COR-L47 (cell line): ENCODE data around the gene ST6GALNAC6.

ENCODE experiments used
- DNase-seq: peaks from one replicate; lab custom pipeline; 2025; lab: John Stamatoyannopoulos, UW

ST6GALNAC6 gene

GRCh38 chr9:127916720-127917581 is 17.5 kb upstream of the ST6GALNAC6 start, which contains the start of gene ST6GALNAC4:
ST6GALNAC4 (minus strand) TSS chr9:127917041; CDS start chr9:127916419, 622 bp downstream.
- peak; percentile 83 for DNase-seq

GRCh38 chr9:127915801-127916719 is 16.7 kb upstream of the ST6GALNAC6 start:
- no peak for DNase-seq

GRCh38 chr9:127915325-127915752 is 15.9 kb upstream of the ST6GALNAC6 start:
- no peak for DNase-seq

GRCh38 chr9:127913682-127914081 is 14.3 kb upstream of the ST6GALNAC6 start:
- no peak for DNase-seq

- DNase-seq = no peak
Observed at GRCh38 chr9:127912882-127913281, 13.5 kb upstream of the ST6GALNAC6 start.

- no peak for DNase-seq
Observed at GRCh38 chr9:127912296-127912695, 12.9 kb upstream of the ST6GALNAC6 start.

- DNase-seq = no peak
Observed at GRCh38 chr9:127910613-127911205, 11.3 kb upstream of the ST6GALNAC6 start.

GRCh38 chr9:127909839-127910273 is 10.5 kb upstream of the ST6GALNAC6 start:
- no peak for DNase-seq

- no peak for DNase-seq
Observed at GRCh38 chr9:127908660-127908926, 9.2 kb upstream of the ST6GALNAC6 start.

GRCh38 chr9:127907867-127908659 is 8.7 kb upstream of the ST6GALNAC6 start:
- DNase-seq = no peak

GRCh38 chr9:127905788-127906191 is 6.4 kb upstream of the ST6GALNAC6 start:
- no peak for DNase-seq

- DNase-seq = no peak
Observed at GRCh38 chr9:127905004-127905728, 5.8 kb upstream of the ST6GALNAC6 start.

GRCh38 chr9:127904561-127905003 is 5.2 kb upstream of the ST6GALNAC6 start:
- DNase-seq = no peak

- no peak for DNase-seq
Observed at GRCh38 chr9:127903557-127904475, 4.4 kb upstream of the ST6GALNAC6 start.

- DNase-seq = no peak
Observed at GRCh38 chr9:127898433-127899127, 823 bp downstream of the ST6GALNAC6 start.

GRCh38 chr9:127897193-127897692 is 2.2 kb downstream of the ST6GALNAC6 start:
- no peak for DNase-seq

- DNase-seq = no peak
Observed at GRCh38 chr9:127896395-127897192, 2.8 kb downstream of the ST6GALNAC6 start.

- DNase-seq = no peak
Observed at GRCh38 chr9:127895811-127896210, 3.6 kb downstream of the ST6GALNAC6 start.
